Activated CD8-positive, alpha-beta memory T cell treated with anti-CD3 and anti-CD28 coated beads, Interleukin-2, amount 50 U/mL, for 4 hours (primary cell): ENCODE results near the gene FANK1.
"Not testable (repeated sequence)": the region's sequence is repeated elsewhere in the genome, so short reads cannot be mapped to it uniquely, and the experiment has no call there.

Source experiments
- DNase-seq: peaks from one replicate; pipeline ENCODE4 v3.0.0-alpha.2; 2020

The FANK1 gene

GRCh38 chr10:125896088-125896934, at the start of gene FANK1:
Gene FANK1, plus strand, starts transcription at chr10:125896564. Its CDS starts 79 bp downstream, at chr10:125896643.
- DNase-seq, result peak; percentile 77

- DNase-seq, result no peak
Observed at GRCh38 chr10:125846894-125847293, 49.5 kb upstream of the FANK1 start.

- no peak for DNase-seq
Observed at GRCh38 chr10:125848371-125848770, 48.0 kb upstream of the FANK1 start.

GRCh38 chr10:125848857-125849256, 47.5 kb upstream of the FANK1 start:
- no peak for DNase-seq

DNA sequence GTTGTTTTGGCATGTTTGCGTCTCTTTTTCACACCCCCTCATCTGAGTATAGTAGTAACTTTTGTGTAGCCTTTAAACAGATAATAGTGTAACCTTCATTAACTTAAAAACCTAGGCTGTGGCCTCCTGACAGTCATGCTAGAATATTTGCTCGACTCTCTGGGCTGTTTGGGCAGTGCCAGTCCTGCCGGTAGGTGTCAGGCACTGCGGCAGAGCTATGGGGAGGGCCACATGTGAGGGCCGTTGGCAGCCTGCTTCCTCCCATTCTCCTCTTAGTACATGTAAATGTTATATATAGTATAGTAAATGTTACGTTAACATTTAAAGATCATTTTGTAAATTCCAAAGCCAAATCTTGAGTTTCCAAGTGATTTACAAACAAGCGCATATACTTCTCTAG, 46.9 kb upstream of the FANK1 start:
- DNase-seq, result no peak

- no peak for DNase-seq
Observed at GRCh38 chr10:125850766-125851731, 45.3 kb upstream of the FANK1 start.

- no peak for DNase-seq
Observed at GRCh38 chr10:125852487-125852886, 43.9 kb upstream of the FANK1 start.

DNA sequence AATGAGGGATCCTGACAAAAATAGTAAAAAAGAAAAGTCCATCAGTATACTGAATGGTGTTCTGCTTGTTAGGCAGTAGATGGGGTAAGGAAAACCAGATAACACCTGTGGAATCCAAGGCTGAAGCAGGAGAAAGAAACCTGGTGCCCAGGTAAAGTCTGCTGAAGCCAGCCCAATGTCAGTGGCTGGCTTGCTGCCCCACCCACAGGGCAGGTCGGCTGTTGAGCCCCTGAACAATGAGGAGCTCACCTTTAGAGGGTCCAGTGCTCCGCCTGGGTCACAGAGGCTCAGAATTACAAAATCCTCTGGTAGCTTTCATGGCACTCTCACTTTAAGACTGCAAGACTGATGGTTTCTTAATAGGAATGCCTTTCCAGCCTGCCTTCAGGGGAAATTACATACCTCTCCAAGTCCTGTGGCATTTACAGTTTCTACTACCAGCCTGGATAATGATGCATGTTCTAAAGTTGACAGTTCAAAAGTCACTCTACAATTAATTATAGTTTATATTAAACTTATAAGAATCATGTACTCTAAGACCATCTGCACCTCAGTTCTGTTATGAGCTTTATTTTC, 39.1 kb upstream of the FANK1 start:
- no peak for DNase-seq

GRCh38 chr10:125859128-125859817, 37.1 kb upstream of the FANK1 start:
- no peak for DNase-seq

- DNase-seq, result no peak
Observed at GRCh38 chr10:125865120-125865519, 31.2 kb upstream of the FANK1 start.

DNA sequence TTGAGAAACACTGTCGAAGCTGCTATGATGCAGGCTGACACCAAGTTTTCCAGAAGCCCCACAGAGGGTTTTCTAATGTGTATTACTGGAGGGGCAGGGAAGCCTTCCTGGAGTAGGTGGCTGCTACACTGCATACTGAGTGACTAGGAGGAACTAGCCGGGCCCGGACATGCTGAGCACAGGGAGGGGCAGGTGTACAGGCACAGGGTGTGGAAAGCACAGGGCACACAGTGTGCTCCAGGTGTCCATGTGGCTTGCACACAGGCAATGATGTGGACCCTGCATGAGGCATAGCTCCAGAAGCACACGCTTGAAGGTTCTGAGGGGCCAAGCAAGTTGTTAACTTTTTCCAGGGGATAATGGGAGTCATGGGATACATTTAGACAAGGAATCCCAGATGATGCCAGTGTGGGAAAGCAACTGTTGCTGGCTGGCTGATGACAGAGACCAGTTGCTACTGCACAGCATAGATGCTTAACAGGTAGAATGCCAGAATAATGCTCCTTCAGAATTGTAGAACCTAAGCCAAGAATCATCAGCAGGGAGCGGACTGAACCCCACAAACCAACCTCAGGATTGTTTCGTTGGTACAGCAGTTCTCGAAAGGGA, 29.8 kb upstream of the FANK1 start:
- DNase-seq, result no peak

DNA sequence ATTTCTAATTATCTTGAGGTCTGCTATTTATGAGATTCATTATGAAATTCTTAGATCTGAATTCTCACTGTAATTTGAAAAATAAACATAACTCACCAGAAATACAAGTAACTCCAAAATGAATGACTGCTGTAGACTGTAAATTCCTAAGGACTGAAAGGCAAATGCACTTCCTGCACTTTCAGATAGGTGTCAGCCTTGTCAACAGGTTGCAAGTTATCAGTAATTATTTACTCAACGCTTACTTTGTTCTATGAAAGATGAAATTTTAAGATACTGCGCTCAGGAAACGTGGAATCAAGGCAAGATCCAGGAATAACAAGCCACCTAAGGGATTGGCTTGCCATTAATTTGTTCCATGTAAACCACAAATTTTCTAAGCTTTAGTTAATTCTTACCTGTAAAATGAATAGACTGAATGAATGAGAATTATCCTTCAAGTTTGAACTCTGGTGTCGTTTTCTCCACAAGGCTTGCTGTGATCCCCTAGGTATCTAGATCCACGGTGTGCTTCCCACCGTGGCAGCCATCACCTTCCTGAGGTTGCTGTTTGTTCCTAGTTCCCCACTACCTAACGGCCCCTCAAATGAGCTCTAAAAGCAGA, 27.9 kb upstream of the FANK1 start:
- DNase-seq, result no peak

DNA sequence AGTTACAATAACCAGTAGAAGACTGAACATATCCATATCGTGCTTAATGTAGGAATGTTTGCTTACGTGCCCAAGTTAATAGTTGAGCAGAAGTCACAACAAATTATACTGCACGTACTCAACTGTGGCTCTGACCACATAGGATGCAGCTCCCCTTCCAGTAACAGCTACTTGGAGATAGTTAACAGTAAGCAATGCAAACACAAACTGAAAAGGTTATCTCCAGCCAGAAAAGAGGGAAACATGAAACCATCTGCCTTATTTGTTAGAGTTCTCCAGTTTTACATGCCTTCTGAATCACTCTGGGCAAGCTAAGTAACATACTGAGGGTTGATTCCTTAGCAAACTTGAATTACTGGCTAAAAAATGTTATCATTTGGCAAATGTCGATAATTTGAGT, 25.0 kb upstream of the FANK1 start:
- DNase-seq, result no peak

DNA sequence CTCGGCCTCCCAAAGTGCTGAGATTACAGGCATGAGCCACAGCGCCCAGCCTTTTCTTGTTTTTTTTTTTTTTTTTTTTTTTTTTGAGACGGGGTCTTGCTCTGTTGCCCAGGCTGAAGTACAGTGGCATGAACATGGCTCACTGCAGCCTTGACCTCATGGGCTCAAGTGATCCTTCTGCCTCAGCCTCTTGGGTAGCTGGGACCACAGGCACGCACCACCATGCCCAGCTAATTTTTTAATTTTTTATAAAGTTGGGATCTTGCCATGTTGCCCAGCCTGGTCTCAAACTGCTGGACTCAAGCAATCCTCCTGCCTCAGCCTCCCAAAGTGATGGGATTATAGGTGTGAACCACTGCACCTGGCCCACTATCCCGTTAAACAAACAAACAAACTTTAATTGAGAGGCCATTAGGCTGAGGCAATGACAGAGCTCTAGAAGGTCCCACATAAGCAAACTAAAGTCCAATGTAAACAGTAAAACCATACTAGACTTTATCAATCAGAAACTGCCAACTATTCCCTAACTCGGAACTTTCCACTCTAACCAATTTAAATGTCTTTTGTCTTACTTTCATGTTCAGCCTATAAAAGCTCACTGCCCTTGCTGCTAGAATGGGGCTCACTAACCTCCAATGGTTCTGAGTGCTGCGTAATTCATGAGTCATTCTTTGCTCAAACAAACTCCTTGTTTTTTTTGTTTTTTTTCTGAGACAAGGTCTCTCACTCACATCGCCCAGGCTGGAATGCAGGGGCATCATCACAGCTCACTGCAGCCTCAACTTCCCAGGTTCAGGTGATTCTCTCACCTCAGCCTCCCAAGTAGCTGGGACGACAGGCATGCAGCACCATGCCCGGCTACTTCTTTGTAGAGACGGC, 17.2 kb upstream of the FANK1 start:
- DNase-seq, result no peak

GRCh38 chr10:125880719-125881118, 15.6 kb upstream of the FANK1 start:
- DNase-seq, result no peak

DNA sequence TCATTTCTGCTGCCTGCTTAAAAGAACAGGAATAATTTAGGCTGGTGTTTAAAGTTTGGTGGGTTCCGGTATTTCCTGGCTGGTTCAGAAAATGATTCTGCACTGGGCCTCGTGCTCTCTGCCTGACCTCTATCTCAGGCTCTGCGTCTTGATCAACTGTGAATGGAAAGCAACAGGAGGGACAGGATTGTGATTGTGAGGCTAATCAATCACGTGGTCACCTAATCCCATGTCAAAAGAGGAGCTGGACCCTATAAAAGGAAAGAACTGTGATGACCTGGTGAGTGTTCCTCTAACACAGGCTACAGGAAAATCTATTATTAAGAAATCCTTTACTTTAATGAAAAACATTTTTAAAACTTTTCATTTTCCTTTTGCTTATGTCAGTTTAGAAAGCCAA, 15.2 kb upstream of the FANK1 start, which contains the start of gene DHX32:
TSS of gene DHX32 (minus strand) at position 101 of the 400 bp plus-strand sequence. CDS start 468 bp downstream, outside the sequence.
- no peak for DNase-seq

DNA sequence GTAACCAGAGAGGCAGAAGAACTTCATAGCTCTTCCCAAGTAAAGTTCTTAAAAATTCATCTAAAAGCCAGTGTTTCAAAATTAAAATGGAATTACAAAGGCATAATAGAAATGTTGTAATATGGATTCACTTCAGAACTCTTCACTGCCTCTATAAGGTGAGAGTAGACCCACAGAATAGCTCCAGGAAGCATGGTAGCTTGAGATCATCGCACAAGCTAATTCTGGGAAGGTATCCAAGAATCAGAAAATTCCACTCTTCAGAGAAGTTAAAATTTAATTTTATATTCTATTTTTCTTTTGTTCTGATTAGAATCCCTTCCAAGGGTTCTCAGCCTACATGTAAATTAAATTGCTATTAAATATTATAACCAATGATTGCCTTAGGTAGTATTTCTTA, 13.8 kb upstream of the FANK1 start:
- DNase-seq, result no peak

GRCh38 chr10:125883211-125883610, 13.2 kb upstream of the FANK1 start:
- DNase-seq, result no peak

- DNase-seq, result no peak
Observed at GRCh38 chr10:125886914-125887512, 9.4 kb upstream of the FANK1 start.

GRCh38 chr10:125889441-125889840, 6.9 kb upstream of the FANK1 start:
- DNase-seq, result not testable (repeated sequence)
